HepG2 (cell line): ENCODE results near the gene LDLRAD2.

Source experiments
- ZNF609 ChIP-seq: sonication (generic); formaldehyde crosslinking; IDR thresholded peaks from 2 replicates; pipeline ENCODE4 v1.4.0; 2020; ENCODE audit warnings: mild to moderate bottlenecking, missing genetic modification reagents, borderline replicate concordance
- ZZZ3 ChIP-seq: sonication (generic); formaldehyde crosslinking; IDR thresholded peaks from 2 replicates; pipeline ENCODE4 v1.4.0; 2020; ENCODE audit warnings: missing genetic modification reagents, mild to moderate bottlenecking, borderline replicate concordance

- no peak for TF ChIP-seq ZNF609 (CRISPR knock-in tag)
- no peak for TF ChIP-seq ZZZ3
Observed at GRCh38 chr1:21869620-21870121, 57.6 kb downstream of the LDLRAD2 start.
